ENCODE data around the gene MACROD2. TPM values are rescaled to one million over a fixed set of nuclear protein-coding genes. Genes with fewer than 3 reads are reported as not detected.

MACROD2 gene
- total RNA-seq, 1 experiment from 2014 or later: 1.5 TPM

DNA sequence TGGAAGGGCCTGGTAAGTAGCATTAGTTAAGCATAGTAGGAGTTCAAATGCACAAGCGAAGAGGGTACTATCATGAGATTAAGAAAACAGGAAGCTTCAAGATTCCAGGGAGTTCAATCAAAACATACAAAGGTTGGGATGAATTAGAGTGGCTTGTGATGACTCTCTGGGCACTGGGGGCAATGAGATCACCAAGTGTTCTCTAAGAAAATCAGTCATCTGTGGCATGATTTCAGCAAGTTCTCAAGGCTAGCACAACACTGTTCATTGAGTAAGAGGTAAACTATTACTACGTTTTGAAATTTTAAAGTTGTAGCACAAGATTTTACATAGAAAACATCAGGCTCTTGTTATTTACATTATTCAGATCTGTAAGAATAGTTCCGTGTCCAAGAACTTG is 481.8 kb downstream of the MACROD2 start:
- H3K4me3 ChIP-seq (ENCODE audit: insufficient read depth, low read depth, low read length): no peak overlapping the region
- no peaks in the 10 kb centered on the region for H3K27me3 ChIP-seq (ENCODE audit: control insufficient read depth, insufficient read depth, low read length)
- DNase-seq: no peak
- H3K36me3 ChIP-seq (replicated peaks; ENCODE audit: control insufficient read depth, insufficient read depth, low read length): no peaks in the 10 kb centered on the region

DNA sequence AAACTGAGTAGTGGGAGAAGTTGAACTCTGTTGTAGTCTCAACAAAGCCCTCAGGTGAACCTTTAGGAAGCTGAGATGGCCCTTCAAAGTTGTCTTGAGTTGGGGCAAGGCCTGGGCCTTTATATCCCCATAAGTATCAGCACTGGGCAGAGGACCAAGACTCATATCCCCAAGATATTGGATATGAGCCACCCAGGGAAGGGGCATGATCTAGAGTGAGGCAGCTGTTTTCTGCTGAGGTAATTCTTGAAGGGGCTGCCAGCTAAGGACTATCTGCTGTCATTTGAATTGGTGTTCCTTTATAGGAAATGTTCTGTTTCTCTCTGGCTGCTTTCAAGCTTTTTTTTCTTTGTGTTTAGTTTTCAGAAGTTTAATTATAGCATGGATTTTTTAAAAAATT is 482.8 kb downstream of the MACROD2 start:
- Histone ChIP-seq H3K4me3 (ENCODE audit: insufficient read depth, low read depth, low read length) (no peak overlapping the region), H3K36me3 (replicated peaks; ENCODE audit: control insufficient read depth, insufficient read depth, low read length) (no peaks in the 10 kb centered on the region), H3K27me3 (ENCODE audit: control insufficient read depth, insufficient read depth, low read length) (no peaks in the 10 kb centered on the region)
- no peak for DNase-seq

DNA sequence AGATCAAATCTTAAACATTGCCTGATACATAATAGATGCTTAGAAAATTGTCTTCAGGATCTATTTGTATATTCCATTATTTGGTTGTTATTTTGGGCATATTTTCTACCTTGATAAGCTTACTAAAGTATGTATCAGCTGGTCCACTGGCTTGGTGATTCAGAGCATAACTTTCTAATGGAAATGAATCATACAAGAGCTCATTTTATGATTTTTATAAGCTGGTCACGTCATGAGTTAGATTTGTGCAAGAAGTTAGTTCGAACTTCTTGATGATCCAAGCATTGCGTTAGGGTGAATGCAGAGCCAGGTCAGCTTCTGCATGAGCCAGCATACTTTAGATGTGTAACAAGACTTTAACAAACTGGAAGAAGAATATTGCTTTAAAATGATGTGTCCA is 486.5 kb downstream of the MACROD2 start:
- Histone ChIP-seq H3K36me3 (replicated peaks; ENCODE audit: control insufficient read depth, insufficient read depth, low read length) (no peaks in the 10 kb centered on the region), H3K27me3 (ENCODE audit: control insufficient read depth, insufficient read depth, low read length) (no peaks in the 10 kb centered on the region), H3K4me3 (ENCODE audit: insufficient read depth, low read depth, low read length) (no peak overlapping the region)
- no peak for DNase-seq

DNA sequence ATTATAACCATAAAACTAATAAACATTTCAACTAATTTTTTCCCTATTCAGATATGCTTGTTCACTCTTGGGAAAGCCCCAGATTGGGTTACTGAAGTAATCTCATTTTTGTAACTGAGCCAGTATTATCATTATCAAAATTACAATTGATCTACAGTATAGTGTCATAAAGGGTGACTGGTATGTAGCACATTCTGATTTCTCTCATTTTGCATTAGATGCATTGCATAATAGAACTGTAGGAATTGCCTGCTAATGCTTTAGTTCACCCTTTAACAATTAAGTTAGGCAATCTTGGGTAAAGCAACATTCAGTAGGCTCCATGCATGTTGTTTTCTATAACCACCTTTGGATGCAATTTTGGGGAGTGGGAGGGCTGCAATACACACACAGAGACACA is 492.9 kb downstream of the MACROD2 start:
- no peaks in the 10 kb centered on the region for H3K36me3 ChIP-seq (replicated peaks; ENCODE audit: control insufficient read depth, insufficient read depth, low read length)
- no peak for DNase-seq
- H3K4me3 ChIP-seq (ENCODE audit: insufficient read depth, low read depth, low read length): no peak overlapping the region
- no peaks in the 10 kb centered on the region for H3K27me3 ChIP-seq (ENCODE audit: control insufficient read depth, insufficient read depth, low read length)

DNA sequence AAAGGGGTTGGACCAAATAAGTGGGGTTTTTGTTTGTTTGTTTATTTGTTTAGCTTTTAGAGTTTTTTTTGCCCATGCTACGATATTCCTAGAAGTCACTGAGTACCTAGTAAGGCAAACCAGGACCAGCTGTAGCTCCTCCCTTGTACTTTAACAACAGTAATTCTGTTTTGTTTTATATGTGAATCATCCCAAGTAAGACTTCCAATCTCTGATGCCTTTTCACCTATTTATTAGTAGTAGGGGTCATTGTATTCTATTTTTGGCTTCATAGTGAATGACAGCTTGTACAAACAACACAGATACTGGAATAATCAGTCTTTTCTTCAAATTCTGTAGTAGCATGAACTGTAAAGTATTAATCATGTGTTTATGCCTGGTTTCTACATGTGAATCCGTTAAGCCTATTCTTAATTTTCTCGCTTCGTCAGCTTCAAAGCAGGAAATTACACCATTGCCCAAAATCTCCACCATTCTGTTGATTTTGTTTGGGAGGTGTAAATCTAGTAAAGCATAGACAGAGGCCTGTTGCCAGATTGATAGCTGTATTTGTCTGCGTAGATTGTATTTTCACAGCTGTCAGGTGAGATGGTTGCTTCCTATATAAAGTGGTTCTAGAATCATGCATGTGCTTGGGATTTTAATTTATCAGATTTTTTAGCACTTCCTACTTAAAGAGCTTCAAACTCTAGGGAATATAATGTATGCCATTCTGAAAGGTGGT is 493.6 kb downstream of the MACROD2 start:
- DNase-seq: no peak
- H3K4me3 ChIP-seq (ENCODE audit: insufficient read depth, low read depth, low read length): no peak overlapping the region
- no peaks in the 10 kb centered on the region for H3K27me3 ChIP-seq (ENCODE audit: control insufficient read depth, insufficient read depth, low read length)
- no peaks in the 10 kb centered on the region for H3K36me3 ChIP-seq (replicated peaks; ENCODE audit: control insufficient read depth, insufficient read depth, low read length)

DNA sequence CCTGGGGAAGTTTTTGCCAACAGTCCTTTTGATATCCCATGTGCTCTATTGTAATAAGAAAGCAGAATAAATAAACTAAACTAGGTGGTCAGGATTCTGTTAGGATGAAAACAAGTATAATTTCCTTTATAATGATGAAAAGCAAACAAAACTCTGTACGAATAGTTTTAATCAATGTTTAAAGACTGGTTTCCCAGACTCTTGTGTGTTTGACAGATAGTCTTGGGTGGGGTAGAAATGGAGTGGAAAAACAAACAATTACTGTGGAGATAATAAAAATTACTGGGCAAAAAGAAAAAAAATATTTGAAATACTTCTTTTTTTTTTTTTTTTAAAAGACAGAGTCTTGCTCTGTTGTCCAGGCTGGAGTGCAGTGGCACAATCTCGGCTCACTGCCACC is 494.2 kb downstream of the MACROD2 start:
- Histone ChIP-seq H3K4me3 (ENCODE audit: insufficient read depth, low read depth, low read length) (no peak overlapping the region), H3K36me3 (replicated peaks; ENCODE audit: control insufficient read depth, insufficient read depth, low read length) (no peaks in the 10 kb centered on the region), H3K27me3 (ENCODE audit: control insufficient read depth, insufficient read depth, low read length) (no peaks in the 10 kb centered on the region)
- no peak for DNase-seq

DNA sequence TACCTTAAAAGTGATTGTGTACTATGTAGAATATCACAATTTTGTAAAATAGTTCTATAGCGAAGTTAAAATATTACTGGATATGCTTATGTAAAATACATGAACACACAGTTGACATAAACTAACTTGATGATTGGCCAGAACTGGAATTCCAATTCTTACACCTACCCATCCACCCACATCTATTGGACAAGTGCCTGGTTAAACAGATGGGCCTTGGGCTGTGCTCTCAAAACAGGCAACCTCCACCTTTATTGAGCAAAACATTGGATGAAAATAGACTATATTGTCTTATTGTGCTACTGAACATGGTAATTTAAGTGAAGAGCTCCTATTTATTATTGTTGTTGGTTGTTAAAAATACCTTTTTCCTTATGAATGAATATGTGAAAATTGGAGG is 496.1 kb downstream of the MACROD2 start:
- H3K36me3 ChIP-seq (replicated peaks; ENCODE audit: control insufficient read depth, insufficient read depth, low read length): no peaks in the 10 kb centered on the region
- H3K27me3 ChIP-seq (ENCODE audit: control insufficient read depth, insufficient read depth, low read length): no peaks in the 10 kb centered on the region
- no peak for DNase-seq

DNA sequence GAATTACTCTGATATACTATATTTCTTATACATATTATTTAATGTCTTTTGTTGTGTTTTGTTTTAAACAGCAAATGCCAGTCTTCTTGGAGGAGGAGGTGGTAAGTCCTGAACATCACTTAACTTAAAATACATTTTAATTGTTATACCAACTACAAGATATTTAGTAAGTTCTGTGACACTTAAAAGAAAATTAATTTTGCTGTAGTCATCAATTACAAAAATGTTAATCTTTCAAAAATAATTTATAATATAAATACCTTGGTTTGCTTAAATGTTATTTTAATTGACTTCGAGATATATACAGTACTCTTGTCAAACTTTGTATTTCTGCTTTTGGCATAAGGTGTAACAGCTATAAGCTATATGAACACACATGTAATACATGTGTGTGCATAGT is 498.1 kb downstream of the MACROD2 start:
- DNase-seq: no peak
- Histone ChIP-seq H3K27me3 (ENCODE audit: control insufficient read depth, insufficient read depth, low read length) (no peaks in the 10 kb centered on the region), H3K36me3 (replicated peaks; ENCODE audit: control insufficient read depth, insufficient read depth, low read length) (no peaks in the 10 kb centered on the region), H3K4me3 (ENCODE audit: insufficient read depth, low read depth, low read length) (no peak overlapping the region)

More for the DNA sequence above, 496.1 kb downstream of the MACROD2 start:
- no peak overlapping the region for H3K4me3 ChIP-seq (ENCODE audit: insufficient read depth, low read depth, low read length)

DNA sequence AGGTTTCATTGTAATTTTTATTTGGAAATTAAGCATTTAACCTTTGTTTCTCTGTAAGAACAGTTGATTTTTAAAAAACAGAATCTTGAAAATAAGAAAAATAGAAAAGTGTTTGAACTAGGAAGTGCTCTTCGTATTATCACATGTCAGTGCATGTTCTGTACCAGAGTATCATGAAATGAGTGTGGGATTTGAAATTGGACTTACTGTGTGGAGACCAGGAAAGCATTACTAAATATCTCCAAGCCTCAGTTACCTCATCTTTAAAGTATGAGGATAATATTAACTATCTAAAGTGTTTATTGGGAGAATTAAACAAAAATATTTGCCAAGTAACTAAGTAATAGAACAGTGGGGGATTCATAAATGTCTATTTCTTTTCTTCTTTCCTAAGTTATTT is 499.0 kb downstream of the MACROD2 start:
- no peaks in the 10 kb centered on the region for H3K27me3 ChIP-seq (ENCODE audit: control insufficient read depth, insufficient read depth, low read length)
- H3K36me3 ChIP-seq (replicated peaks; ENCODE audit: control insufficient read depth, insufficient read depth, low read length): no peaks in the 10 kb centered on the region
- H3K4me3 ChIP-seq (ENCODE audit: insufficient read depth, low read depth, low read length): no peak overlapping the region
- DNase-seq: no peak

DNA sequence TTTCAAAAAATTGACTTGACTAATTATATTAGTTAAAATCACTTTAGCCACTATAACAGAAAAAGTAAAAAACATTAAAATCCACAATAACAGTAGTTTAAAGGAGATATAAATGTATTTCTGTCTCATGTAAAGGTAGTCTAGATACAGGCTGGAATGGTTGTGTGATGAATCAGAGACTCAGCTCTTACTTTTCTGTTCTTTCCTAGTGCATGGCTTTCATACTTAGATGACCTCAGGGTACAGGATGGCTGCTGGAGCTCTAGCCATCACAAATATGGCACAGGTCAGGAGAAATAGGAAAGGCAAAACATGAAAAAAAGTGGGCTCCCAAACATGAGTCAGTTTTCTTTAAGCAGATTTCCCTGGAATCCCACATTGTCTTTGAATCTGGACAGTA is 499.8 kb downstream of the MACROD2 start:
- Histone ChIP-seq H3K36me3 (replicated peaks; ENCODE audit: control insufficient read depth, insufficient read depth, low read length) (no peaks in the 10 kb centered on the region), H3K4me3 (ENCODE audit: insufficient read depth, low read depth, low read length) (no peak overlapping the region), H3K27me3 (ENCODE audit: control insufficient read depth, insufficient read depth, low read length) (no peaks in the 10 kb centered on the region)
- no peak for DNase-seq

DNA sequence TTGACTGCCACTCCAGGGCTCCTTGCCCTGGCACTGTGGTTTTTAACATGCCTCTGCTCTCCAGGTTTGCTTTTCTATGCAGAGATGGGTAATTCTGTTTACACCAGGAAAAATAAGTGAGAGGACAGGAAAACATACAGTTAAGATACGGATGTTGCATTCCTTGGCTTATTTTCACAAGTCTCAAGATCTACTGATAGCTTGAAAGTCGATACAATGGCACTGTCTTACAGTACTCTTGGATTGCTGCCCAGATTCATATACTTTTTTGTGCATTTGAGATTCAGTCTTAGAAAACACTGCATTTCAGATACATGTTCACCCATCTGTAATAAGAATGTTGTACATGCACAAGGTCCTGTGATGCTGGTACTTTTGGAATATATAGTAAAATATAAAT is 501.7 kb downstream of the MACROD2 start:
- no peak for DNase-seq
- Histone ChIP-seq H3K36me3 (replicated peaks; ENCODE audit: control insufficient read depth, insufficient read depth, low read length) (no peaks in the 10 kb centered on the region), H3K27me3 (ENCODE audit: control insufficient read depth, insufficient read depth, low read length) (no peaks in the 10 kb centered on the region), H3K4me3 (ENCODE audit: insufficient read depth, low read depth, low read length) (no peak overlapping the region)

DNA sequence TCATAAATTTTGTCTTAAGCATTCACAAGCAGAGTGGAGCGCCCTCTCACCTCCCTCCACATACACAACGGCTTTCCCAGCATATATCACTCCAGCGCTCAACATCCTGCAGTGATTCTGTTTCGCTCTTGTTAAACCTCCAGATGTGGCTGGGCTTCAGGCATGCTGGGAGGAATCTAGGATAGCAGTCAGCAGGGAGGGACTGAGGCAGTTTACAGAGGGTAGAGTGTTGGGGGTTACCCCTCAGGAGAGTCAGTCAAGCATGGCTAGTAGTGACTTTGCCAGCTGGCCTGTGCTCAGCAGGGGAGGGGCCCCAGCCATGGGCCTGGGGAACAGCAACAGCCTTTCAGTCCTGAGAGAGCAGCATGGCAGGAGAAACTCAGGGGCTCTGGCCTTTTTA is 503.5 kb downstream of the MACROD2 start:
- DNase-seq: peak; percentile 16
- Histone ChIP-seq H3K36me3 (replicated peaks; ENCODE audit: control insufficient read depth, insufficient read depth, low read length) (no peaks in the 10 kb centered on the region), H3K27me3 (ENCODE audit: control insufficient read depth, insufficient read depth, low read length) (no peaks in the 10 kb centered on the region), H3K4me3 (ENCODE audit: insufficient read depth, low read depth, low read length) (no peak overlapping the region)

DNA sequence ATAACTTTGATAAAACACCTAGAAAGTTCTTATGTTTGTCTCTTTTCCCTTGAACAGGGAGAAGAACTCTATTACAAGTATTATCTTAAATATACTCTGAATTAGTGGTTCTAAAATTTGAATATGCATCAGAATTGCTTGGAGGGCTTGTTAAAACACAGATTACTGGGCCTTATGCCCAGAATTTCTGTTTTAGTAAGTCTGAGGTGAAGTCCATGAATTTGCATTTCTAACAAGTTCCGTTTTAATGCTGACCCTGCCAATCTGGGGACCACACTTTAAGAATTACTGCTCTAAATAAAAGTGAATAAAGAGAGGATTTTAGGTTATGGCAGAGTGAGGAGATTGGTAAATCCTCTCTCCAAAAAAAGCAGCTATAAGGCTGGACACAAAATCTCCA is 510.2 kb downstream of the MACROD2 start:
- no peak overlapping the region for H3K4me3 ChIP-seq (ENCODE audit: insufficient read depth, low read depth, low read length)
- no peaks in the 10 kb centered on the region for H3K36me3 ChIP-seq (replicated peaks; ENCODE audit: control insufficient read depth, insufficient read depth, low read length)
- no peak for DNase-seq
- H3K27me3 ChIP-seq (ENCODE audit: control insufficient read depth, insufficient read depth, low read length): no peaks in the 10 kb centered on the region

DNA sequence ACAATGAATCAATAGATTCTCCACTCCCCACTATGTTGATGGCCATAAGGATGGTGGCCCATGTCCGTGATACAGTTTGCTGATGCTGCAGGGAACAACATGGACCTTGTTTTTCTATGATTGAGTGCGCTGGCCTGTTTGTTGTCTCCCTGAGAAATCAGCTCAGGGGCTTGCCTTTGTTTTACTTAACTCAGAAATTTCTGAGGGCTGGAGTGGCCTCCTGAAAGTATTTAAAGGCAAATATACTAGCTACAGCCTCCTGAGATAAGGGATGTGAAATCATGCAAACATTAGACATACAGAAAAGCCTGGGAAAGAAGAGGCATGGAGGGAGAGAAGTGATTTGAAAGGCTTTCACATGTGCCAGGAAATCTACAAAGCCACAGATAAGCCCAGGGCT is 512.4 kb downstream of the MACROD2 start:
- H3K36me3 ChIP-seq (replicated peaks; ENCODE audit: control insufficient read depth, insufficient read depth, low read length): no peaks in the 10 kb centered on the region
- no peak for DNase-seq
- H3K4me3 ChIP-seq (ENCODE audit: insufficient read depth, low read depth, low read length): no peak overlapping the region
- no peaks in the 10 kb centered on the region for H3K27me3 ChIP-seq (ENCODE audit: control insufficient read depth, insufficient read depth, low read length)

DNA sequence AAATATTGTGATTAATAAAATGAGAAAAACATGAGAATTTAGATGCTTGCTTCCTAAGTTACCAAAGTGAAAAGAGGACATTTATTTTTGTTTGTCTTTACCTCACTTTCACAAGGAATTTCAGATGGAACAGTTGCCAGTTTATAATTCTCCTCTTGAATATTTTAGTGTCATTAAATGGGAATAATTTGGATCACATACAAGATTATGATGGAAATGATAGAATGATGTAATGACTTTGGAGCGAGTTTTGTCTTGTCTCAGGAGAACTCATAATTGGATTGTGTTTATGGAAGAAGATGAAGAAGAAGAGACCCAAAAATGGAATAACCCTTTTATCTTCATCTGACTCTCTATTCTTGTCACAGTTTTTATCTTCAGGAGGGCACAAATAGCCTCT is 515.0 kb downstream of the MACROD2 start:
- Histone ChIP-seq H3K36me3 (replicated peaks; ENCODE audit: control insufficient read depth, insufficient read depth, low read length) (no peaks in the 10 kb centered on the region), H3K27me3 (ENCODE audit: control insufficient read depth, insufficient read depth, low read length) (no peaks in the 10 kb centered on the region), H3K4me3 (ENCODE audit: insufficient read depth, low read depth, low read length) (no peak overlapping the region)
- DNase-seq: no peak

DNA sequence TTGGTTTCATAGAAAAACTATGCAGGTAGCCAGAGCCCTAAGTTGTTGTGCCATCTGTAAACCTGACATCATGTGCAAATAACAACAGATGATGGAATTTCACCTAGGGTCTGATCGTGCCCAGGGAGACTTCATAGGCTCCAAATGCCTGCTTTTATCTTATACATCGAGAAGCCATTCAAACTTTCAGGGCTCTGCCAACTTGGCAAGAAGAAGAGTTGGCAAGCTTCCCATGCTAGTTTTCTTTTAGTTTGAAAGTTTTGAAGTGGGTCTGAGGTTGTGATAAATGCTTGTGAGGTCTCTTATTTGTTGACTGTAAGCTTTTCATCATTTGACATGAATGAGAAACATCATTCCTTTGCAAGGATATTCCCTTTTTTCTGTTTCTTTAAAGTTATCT is 517.5 kb downstream of the MACROD2 start:
- H3K4me3 ChIP-seq (ENCODE audit: insufficient read depth, low read depth, low read length): no peak overlapping the region
- DNase-seq: no peak
- no peaks in the 10 kb centered on the region for H3K27me3 ChIP-seq (ENCODE audit: control insufficient read depth, insufficient read depth, low read length)
- no peaks in the 10 kb centered on the region for H3K36me3 ChIP-seq (replicated peaks; ENCODE audit: control insufficient read depth, insufficient read depth, low read length)

All from H7 (cell line).